Cardiac fibroblast (primary cell): Measurements from ENCODE around the gene IER2.
A peak's percentile ranks its signal among the peaks of the same experiment; 100 is the strongest.

Experiments
- DNase-seq, 2 donors: peaks; one replicate each; pipeline versions ENCODE4 v3.0.0 to v3.0.0-alpha.2; 2010; ENCODE audit warnings: low read depth in 2 of 2
- H3K4me3 ChIP-seq, 2 donors: replicated peaks in 1 of 2; 1 replicate in 1 of 2; 2 replicates in 1 of 2; pipeline ENCODE4 v1.5.1; 2011; ENCODE audit warnings: low read depth in 2 of 2, low read length in 2 of 2, mild to moderate bottlenecking in 2 of 2, moderate library complexity in 1 of 2
- TF ChIP-seq, protein P1 (sequence below): IDR thresholded peaks from one replicate; pipeline ENCODE4 v1.5.1; 2011; ENCODE audit warnings: low read depth, mild to moderate bottlenecking, low read length, inconsistent platforms

IER2 gene

DNA sequence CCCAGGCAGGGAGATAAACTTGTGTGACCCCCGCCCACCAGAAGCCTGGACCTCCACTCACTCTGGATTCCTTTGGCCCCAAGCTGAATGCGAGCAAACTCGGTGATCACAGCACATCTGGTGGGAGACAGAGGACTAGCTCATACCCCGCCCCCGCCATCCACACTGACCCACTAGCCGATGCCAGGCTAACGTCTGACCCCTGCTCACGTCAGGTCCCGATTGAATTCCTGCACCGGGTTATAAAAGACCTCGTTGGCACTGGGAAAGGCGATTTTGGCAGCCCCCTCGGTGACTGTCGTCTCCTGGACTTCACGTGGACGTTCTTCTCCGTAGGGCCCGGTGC is 34.3 kb upstream of the IER2 start:
- H3K4me3 ChIP-seq, result peak overlapping the region; percentile 98 to 99
- TF ChIP-seq, protein P1, sequence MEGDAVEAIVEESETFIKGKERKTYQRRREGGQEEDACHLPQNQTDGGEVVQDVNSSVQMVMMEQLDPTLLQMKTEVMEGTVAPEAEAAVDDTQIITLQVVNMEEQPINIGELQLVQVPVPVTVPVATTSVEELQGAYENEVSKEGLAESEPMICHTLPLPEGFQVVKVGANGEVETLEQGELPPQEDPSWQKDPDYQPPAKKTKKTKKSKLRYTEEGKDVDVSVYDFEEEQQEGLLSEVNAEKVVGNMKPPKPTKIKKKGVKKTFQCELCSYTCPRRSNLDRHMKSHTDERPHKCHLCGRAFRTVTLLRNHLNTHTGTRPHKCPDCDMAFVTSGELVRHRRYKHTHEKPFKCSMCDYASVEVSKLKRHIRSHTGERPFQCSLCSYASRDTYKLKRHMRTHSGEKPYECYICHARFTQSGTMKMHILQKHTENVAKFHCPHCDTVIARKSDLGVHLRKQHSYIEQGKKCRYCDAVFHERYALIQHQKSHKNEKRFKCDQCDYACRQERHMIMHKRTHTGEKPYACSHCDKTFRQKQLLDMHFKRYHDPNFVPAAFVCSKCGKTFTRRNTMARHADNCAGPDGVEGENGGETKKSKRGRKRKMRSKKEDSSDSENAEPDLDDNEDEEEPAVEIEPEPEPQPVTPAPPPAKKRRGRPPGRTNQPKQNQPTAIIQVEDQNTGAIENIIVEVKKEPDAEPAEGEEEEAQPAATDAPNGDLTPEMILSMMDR, result no peak

DNA sequence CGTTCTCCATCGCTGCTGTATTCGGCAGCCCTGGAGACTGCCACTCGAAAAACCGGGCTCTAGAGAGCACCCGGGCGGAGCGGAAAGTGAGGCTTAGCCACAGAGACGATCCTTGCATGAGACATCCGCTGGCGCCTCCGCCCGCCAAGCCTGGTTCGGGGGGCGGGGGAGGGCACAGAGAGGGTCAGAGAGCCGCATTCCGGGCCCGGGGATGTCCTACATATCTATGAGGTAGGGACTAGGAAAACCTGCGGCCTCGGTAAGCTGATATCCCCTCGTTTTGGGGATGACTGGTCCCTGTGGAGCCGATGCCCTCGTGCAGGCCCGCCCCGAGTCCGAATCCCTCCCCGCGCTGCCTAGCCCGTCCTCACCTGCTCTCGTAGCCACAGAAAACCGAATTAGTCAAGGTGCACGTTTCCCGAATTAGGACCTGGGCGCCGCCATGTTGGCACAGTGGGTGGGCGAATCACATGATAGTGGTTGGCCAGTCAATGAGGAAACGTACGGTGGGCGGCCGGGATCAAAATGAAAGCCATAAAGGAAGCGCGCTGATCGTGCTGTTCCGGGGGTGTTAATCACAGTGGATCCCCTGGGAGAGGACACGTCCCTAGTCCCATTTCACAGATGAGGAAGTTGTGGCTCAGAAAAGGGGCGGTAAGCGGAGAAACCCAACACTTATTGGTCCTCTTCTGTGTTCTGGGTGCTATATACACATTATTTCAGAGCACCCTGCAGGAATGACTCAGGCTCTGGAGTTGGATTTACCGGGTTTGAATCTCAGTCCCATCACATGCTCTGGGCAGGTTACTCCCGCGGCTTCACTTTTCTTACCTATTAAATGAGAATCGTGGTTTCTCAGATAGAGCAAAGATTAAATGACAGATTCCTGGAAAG is 33.7 kb upstream of the IER2 start, which contains the start of gene TRMT1:
Gene TRMT1 (minus strand): TSS at position 459 of the 894 bp plus-strand sequence. CDS start 341 bp downstream, at position 118.
- TF ChIP-seq, protein P1, result no peak
- peak; percentile 94 to 97 for DNase-seq
- H3K4me3 ChIP-seq, result peak within 1 kb of the TSS; percentile 98 to 99

More for the DNA sequence above, 34.3 kb upstream of the IER2 start:
- DNase-seq, result no peak

- H3K4me3 ChIP-seq, result peak overlapping the region; percentile 98 to 99
- DNase-seq, result no peak
- TF ChIP-seq, protein P1, result no peak
Measured at GRCh38 chr19:13117176-13117771, 32.9 kb upstream of the IER2 start.

- peak; percentile 89 to 92 for DNase-seq
- TF ChIP-seq, protein P1, result no peak
- H3K4me3 ChIP-seq, result peak within 1 kb of the TSS; percentile 98 to 99
Measured at GRCh38 chr19:13117772-13118423, 32.3 kb upstream of the IER2 start, which contains the start of gene NACC1. Gene NACC1, plus strand, starts transcription at chr19:13118264. Its CDS starts 16,944 bp downstream, at chr19:13135208.

- peak in 1 of 2 donors; percentile 52 for DNase-seq
- H3K4me3 ChIP-seq, result peak overlapping the region; percentile 92 to 97
- TF ChIP-seq, protein P1, result no peak
Measured at GRCh38 chr19:13118424-13119193, 31.6 kb upstream of the IER2 start.

- TF ChIP-seq, protein P1, result no peak
- H3K4me3 ChIP-seq, result peak overlapping the region; percentile 92 to 97
- DNase-seq, result peak in 1 of 2 donors; percentile 43
Measured at GRCh38 chr19:13119627-13120026, 30.6 kb upstream of the IER2 start.
